Bone marrow (tissue), 2 donors: Measurements from ENCODE around the gene TSPAN3.

Experiments
- DNase-seq, 2 donors: peaks; one replicate each; lab custom pipeline; 2025; lab: John Stamatoyannopoulos, UW

TSPAN3 gene

DNA sequence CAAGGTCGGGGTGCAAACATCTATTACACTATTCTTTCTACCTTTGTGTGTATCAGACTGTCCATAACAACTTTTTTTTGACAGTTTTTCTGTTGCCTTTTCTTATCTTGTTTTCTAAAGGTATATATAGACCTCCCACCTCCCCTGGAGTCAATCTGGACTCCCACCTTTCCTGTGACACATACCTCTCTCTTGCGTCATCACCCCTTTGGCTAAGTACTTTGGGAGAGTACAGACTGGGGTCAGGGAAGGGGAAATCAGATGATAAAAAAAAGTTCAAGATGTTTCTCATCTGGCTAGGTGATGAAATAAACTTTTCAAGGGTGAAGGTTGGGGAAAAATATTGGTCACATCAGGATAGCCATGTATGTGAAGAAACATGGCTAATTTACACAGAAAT is 17.2 kb downstream of the TSPAN3 start:
- no peak for DNase-seq

DNA sequence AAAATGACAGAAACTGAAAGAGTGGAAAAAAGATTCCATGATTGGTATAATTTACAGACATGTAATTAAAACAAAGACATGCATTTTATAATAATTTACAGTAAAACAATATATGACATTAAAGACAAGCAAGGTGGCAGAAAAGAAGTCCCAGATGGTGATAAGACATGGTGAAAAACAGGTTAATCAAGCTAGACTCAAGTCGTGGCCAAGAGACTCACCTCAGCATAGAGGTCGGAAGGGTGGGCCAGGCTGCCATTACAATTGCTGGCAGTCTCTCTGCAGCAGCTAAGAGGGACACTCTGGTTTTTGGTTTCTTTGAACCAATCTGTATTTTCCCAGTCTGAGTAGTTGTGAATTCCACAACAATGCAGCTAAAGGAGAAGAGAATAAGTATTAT is 18.4 kb downstream of the TSPAN3 start:
- no peak for DNase-seq

DNA sequence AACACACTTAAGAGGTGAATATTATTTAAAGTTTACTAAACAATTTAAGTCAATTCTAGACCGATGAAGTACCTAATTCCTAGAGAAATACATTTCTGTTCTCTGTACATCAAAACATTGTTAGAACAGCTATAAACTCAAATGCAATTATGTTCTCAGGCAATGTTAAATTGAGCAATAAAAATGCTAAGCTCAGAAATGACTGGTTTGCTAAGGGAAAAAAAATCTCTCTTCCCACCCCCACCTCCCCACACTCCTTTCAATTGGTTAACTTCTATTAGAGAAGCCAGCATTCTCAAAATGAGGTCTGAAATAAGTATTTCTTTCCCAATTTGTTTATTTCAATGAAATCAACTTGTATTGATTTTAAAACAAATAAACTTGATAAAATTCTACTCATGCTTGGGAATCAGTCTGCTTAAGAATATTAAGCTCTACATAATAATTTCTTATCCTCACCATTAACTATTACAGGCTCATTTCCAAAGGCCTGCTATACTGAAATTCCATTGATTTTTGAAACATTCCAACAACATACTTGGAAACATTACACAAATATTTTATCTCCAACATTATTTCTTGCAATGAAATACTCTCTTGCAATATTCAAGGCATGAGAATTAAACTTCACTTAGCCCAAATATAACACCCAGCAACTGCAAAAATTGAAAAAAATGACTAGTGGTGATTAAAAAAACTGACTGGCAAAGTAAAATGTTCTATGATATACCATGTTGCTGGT is 22.6 kb downstream of the TSPAN3 start:
- DNase-seq = no peak

DNA sequence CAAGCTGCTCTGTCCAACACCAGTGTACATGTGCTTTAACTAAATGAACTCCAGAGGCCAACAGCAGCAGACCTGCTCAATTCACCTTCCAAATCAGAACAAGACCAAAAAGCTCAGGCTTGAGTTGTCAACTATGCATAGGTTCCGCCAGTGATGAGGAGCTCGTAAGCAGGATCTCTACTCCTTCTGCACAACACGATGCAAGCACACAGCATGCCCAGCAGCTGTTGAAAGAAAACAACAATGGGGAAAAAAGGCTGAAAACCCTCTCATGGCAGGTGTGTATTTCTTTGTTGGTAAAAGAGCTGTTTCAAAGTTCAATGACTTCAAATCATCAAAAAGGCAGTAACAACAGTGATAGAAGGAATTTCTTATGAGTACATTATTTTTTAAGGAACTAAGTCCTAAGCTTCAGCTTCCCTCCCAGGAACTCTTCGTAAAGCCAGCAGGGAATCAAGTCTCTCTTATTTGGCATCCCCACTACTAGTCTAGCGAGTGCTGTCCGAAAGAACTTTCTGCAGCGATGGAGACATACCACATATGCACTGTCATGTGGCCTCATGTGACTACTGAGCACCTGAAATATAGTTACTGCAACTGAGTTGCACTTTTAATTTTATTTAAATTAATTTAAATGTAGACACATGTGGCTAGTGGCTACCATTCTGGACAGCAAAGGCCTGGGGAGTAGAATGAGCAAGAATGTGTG is 24.1 kb downstream of the TSPAN3 start:
- no peak for DNase-seq

DNA sequence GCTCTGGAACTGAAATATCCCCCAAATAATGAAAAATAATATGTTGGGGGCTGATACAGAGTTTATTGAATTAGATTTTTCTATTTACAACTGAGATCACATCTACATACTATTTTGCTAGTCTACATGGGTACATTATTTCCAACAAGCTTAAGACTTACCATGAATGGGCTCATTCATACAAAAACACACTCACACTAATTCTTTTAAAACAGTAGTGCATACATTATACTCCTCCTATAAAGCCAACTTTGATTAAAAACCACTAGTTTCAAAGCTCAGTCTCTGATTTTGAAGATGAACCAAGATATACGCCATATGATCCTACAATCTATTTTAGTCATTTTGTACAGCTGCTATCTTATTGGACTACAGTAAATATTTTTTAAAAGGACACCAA is 24.9 kb downstream of the TSPAN3 start:
- DNase-seq = no peak

DNA sequence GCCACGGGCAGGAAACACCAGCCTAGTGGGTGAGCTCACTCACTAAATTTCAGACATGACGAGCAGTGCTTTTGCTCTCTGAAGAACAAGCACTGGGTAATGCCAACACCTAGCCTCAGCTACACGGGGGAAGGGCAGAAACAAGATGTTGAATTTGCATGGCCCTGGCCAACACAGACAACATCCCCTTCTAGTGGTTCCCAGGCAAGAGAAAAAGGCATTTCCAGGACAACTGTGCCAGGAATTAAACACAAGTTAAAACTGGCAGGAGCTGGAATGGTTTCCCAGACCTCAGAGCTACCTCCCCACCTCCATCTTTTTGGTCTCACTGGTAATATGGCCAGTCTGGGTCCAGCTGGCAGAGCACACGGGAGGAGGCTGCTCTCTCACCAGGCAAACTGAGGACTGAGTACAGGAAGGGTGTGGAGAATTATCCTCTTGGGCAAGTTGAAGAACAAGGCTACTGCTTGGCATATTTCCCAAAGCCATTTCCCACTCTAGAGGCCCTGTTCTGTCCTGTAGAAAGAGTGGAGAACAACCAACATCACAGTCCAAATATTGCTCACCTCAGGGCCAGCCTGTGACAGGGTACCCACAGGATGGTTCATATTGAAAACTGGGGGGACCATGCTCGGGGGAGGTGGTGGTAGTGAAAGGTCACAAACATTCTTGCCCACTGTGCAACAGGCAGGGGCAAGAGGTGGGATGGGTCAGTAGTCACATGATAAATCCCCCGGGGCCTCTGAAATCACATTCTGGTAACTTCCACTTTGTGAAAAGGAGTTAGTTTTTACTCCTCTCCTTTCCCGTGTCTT is 26.5 kb downstream of the TSPAN3 start:
- DNase-seq = no peak

DNA sequence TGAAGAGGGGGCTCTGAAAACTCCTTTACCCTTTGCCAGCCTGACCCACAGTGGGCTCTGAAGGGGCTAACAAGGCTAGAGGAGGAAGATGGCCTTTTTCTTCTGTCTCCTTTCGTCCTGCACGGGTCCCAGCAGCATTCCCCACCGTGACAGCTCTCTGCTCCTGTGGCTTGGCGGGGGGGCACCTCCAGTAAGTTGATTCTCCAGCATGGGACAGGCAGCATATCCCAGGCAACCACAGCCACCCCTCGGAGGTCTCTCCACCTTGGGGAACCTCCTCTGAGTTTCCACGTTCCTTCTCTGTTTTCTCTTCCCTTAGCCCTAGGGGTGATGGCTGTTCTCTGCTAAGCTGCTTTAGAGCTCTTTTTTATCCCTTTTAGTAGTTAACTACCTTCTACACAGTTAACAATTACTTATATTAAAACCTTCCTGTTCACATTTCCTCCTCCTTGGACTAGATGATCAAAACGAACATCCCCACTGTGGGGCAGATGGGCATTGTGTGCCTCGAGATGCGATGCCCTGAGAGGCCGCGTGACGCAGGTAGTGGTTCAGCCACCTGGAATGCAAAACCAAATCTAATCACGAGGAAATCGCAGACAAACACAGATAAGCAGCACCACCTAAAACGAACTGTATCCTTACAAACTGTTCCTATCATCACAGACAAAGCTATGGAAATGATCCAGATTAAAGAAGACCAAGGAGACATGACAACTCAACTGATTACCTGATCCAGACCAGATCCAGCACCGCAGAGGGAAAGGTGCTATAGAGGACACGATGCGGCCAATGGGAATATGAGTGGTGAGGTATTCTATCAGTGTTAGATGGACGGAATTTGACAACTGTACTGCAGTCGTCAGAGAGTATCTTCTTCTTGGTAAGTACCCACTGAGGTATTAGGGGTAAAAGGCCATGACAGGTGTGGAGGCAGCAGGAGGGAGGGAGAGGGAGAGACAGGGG is 27.7 kb downstream of the TSPAN3 start:
- no peak for DNase-seq

DNA sequence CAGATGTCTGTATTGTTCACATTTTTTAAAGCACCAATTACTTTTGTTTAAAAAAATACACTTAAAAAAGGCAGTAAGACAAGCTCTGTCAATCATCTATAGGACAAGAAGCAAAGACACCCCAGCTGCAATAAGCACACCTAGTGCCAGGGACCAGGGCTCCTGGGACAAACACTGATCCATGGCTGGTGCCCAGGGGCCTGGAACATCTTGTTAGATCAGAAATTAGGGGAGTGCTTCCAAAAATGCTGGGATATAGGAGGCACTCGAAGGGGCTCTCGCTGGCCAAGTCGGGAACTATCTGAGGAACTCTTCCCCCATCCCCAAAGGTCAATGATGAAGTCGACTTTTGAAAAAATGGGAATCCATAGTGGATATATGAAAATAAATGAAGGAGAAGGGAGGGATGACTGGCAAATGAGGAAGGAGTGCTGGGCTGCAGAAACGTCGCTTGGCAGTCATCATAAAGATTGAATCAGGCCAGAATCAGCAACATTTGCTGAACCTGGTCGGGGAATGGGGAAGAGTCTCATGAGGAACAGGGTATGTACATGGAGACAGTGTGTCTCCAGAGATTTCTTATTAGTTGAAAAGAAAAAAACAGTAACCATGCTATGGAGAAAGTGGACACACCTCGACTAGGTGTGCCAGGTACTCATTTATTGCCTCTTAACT is 28.5 kb downstream of the TSPAN3 start:
- DNase-seq = no peak

DNA sequence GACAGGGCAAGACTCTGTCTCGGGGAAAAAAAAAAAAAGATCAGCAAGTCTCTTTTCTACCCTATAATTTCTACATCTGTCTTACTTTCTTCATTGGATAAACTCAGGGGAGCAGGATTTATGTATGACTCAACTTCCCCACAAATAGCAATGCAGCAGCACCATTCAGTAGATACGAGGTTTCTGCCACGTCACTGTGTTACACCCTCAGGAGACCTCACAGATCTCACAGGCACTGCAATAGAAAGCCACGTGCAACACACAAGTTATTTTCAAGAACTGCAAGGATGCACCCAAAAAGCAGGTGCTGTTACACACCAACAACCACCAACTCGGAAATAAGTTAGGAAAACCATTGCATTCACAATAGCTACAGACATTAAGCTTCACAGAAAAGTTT is 30.2 kb downstream of the TSPAN3 start:
- DNase-seq = no peak

DNA sequence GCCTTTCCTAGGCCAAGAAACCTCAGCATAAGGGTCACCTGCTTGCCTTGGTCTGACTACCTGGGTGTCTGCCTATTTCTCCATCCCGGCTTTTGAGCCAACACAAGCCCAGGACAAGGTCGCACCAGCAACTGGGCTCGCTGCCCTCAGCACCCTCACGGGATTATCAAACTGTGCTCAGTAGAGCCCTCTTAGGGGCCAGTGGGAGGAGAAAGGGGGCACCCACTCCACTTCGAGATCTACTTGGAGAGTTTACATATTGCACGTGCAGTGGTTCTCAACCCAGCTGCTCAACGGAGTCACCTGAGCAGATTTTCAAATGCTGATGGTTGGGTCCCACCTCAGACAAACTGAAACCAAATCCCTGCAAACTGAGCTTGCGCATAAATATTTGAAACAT is 31.1 kb downstream of the TSPAN3 start:
- no peak for DNase-seq

DNA sequence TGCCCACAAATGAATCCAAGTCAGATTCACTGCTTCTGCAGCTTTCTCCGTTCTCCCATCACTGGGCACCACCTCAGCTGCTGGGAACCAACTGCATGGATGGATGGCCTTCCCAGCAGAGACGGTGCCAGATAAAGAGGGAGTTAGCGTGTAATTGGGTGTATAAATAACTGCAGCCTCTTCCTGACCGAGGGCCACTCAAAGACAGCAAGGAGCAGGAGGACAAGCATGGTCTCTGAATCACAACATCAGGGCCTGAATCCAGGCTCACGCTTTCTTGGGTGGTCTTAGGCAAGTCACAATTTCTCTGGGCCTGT is 31.7 kb downstream of the TSPAN3 start:
- no peak for DNase-seq

DNA sequence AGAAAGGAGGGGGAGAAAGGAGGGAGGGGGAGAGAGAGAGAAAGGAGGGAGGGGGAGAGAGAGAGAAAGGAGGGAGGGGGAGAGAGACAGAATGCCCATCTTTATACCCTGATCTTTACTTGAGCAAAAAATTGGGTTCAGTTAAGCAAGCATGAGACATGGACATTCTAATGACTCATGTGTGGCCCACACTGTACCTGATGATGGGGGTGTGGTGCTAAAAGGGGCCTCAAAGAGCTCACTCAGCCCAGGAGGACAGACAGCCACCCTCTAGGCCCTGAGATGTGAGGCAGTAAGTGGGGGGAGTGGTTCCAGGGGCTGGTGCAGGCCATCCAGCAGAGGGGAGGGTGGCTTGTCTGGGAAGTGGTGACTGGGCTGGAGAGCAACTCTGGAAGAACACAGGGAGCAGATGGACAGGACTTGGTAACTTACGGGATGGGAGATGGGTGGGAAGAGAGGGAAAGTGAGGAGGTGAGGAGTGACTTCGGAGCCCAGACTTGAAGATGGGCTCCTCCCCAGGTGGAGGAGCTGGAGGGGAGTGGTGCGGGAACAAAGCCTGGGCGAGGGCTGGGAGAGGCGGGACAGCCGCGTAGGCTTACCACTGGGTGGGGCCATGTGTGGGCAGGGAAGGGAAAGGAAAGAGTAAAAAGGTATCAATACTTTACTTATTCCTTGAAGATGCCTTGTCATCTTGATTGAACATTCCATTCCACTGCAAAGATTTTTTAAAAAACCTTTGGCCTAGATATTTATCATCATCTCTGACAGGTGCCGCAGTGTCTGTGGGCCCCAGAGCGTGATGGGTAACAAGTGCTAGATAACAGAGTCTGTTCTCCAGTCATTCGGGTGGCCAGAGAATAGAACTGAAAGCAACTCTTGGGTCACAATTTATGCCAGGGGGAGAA is 32.3 kb downstream of the TSPAN3 start:
- DNase-seq = no peak

DNA sequence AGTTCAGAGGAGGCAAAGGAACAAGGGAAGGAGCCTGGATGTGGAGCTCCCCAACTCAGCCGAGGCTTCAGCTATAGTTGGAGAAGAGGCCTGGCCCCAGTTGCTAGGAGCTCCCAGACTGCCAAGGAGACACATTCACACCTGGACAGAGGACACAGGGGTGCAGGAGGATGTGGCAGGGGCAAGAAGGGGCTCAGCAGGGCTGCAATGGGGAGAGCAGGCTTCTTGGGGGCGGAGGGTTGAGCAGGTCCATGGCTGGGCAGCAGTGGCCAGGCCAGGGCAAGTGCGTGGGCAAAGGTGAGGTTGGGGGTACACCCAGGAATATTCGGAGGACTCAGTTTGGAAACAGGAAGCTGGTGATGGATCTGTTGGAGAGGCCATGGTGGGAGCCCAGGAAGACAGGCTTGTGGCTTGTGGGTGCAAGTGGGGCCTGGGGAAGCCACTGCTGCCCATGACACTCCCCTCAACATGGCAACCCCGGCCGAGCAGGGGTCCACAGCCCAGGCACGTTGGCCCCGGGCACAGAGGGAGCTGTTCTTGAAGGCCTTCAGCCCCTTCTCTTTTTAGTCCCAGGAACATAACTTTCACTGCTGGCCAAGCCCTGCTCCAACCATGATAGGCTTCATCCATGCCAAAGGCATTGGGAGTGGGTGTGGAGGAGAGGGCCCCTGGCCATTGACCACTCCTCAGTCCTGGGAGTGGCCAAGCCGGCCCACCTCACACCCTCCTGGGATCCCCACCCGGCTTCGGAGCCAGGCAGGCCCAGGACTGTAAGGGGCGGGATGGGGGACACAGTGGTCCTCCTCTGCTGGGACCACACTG is 33.3 kb downstream of the TSPAN3 start:
- DNase-seq = no peak

DNA sequence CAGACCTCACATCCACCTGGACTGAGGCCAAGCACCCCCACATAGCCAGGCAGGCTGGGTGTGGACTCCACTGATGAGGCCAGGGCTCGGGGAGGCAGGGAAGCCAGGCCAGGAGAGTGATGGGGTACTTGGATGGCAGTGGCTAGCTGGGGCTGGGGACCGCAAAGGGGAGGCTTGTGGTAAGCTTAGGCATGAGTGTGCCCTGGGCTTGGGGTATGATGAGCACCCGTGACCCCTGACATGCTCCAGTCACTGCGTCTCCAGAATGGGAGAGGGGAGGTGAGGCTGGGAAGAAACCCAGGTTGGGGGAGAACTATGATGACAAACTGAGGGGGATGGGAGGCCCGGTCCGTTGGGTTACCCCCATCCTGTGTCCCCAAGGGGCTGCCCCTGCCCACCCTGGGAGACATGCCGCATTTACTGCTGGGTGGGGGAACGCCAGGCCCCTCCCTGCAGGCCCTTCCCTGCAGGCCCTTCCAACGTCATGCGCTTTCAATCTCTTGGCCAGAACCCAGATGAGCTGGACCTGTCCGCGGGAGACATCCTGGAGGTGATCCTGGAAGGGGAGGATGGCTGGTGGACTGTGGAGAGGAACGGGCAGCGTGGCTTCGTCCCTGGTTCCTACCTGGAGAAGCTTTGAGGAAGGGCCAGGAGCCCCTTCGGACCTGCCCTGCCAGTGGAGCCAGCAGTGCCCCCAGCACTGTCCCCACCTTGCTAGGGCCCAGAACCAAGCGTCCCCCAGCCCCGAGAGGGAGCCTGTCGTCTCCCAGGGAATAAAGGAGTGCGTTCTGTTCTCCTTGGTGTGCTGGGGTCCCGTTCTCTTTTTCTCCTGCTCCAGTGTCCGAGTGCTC is 34.1 kb downstream of the TSPAN3 start:
- DNase-seq = no peak

DNA sequence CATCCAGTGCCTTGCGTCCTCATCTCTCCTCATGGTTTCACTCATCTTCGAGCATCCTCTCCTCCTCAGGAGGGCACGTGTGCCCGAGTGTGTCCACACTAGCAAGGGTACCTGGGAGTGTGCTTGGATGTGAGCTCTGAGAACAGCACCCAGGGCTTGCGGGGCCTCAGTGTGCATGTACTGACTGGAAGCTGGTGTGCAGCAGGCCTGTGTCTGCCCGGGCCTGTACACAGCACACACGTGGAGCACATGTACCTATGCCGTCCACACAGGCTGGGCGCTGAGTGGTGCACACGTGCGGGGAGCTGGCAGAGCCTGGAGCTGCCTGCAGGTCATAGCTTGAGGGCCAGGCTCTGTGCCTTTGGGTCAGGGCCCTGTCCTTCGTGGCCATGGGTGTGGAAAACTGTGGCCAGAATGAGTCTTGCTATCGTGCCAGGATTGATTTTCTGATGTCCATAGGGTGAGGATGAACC is 34.9 kb downstream of the TSPAN3 start:
- DNase-seq = no peak

DNA sequence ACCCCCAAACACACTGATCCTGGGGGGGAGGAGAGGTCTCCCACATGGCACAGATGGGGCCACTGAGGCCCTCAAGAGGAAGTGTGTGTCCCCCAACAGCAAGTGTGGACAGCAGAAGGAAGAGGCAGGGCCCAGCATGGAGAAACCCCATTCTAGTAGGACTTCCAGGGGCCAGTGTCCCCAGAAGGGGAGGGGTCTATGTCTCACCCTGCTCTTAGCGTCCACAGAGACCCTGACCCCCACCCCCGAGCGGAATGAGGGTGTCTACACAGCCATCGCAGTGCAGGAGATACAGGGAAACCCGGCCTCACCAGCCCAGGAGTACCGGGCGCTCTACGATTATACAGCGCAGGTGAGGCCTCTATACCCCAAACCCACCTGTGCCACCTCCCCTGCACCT is 35.3 kb downstream of the TSPAN3 start:
- DNase-seq = no peak

DNA sequence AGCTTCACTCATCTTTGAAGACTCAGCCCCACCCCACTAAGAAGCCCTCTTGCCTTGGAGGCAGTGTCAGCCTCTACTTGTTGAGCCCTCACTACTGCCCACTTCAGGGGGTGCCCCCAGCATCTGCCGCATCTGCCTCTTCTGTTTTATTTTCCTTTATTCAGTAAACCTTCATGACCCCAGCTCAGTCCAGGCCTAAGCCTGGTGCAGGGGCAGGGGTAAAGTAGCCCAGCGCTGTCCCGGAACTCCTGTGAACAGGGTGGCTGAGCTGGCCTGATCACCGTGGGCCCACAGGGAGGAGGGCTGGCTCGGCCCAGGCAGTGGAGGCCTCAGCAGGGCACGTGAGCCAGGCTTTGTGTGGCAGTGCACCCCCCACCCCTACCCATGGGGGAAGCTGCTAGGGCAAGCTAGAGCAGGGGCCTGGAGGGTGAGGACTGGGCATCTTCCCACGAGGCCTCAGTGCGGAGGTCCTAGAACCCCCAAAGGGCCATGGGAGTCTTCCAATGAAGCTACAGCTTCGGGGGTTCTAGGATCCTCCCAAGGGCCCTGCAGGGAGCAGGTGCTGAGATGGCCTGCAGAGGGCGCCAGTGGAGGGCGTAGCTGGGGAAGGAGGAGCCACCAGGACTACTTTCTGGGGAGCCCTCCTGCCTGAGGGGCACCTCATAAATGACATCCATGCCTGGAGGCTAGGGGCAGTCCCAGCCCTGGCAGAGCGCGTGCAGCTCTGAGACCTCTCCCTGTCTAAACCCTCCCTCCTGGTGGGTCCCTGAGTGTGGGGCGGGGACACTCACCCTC is 36.0 kb downstream of the TSPAN3 start:
- DNase-seq = no peak
